Activated naive CD4-positive, alpha-beta T cell treated with anti-CD3 and anti-CD28 coated beads, Interleukin-2, amount 50 U/mL, for 24 hours (primary cell): Measurements from ENCODE around the gene SAMD4A.

Experiments
- H3K27ac Mint-ChIP-seq: one replicate; pipeline ENCODE4 v1.8.0; 2021; ENCODE audit warnings: mild to moderate bottlenecking, mixed read lengths
- H3K27me3 Mint-ChIP-seq: one replicate; pipeline ENCODE4 v1.8.0; 2021; ENCODE audit warnings: mixed read lengths
- H3K36me3 Mint-ChIP-seq: one replicate; pipeline ENCODE4 v1.8.0; 2021; ENCODE audit warnings: mixed read lengths
- H3K4me1 Mint-ChIP-seq: one replicate; pipeline ENCODE4 v1.8.0; 2021; ENCODE audit warnings: mixed read lengths
- H3K4me3 Mint-ChIP-seq: one replicate; pipeline ENCODE4 v1.8.0; 2021; ENCODE audit warnings: mild to moderate bottlenecking, mixed read lengths
- H3K9me3 Mint-ChIP-seq: one replicate; pipeline ENCODE4 v1.8.0; 2021; ENCODE audit warnings: mixed read lengths

SAMD4A gene

GRCh38 chr14:54828037-54828436, 261.1 kb downstream of the SAMD4A start:
- H3K4me3 Mint-ChIP-seq, result no peak overlapping the region
- H3K9me3 Mint-ChIP-seq, result peaks cover 33% of the 10 kb centered on the region
- peaks cover 2% of the 10 kb centered on the region for H3K36me3 Mint-ChIP-seq
- no peak overlapping the region for H3K27ac Mint-ChIP-seq
- no peaks in the 10 kb centered on the region for H3K4me1 Mint-ChIP-seq
- H3K27me3 Mint-ChIP-seq, result no peaks in the 10 kb centered on the region

DNA sequence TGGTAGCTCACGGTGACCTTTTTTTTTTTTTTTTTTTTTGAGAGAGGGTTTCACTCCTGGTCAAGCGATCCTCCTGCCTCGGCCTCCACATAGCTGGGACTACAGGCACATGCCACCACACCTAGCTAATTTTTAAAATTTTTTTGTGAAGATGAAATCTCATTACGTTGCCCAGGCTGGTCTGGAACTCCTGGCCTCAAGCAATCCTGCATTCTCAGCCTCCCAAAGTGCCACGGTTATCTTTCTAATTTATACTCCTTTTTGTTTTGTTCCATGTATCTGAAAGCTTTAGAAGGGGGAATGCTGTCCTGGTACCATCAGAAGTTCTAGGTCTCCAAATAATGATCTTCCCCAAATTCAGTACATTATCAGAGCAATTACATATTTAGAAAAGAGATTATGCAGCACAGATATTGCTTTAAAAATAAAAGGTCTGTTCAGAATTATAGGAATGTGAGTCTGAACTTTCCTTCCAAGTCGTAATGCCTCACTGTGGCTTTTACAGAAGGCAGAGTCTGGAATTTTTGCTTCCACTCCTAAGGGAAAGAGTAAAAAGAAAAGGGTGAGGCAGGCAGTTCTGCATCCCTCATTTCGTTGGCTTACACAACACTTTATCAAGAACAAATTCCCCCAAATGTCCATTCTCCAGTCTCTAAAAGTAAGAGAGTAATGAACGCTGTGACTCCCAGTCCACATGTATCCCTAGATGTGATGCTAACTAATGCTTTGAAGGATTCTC, 262.7 kb downstream of the SAMD4A start:
- H3K9me3 Mint-ChIP-seq, result peaks cover 22% of the 10 kb centered on the region
- H3K27me3 Mint-ChIP-seq, result no peaks in the 10 kb centered on the region
- no peak overlapping the region for H3K27ac Mint-ChIP-seq

GRCh38 chr14:54830650-54831049, 263.7 kb downstream of the SAMD4A start:
- peaks cover 5% of the 10 kb centered on the region for H3K36me3 Mint-ChIP-seq
- no peaks in the 10 kb centered on the region for H3K4me1 Mint-ChIP-seq
- H3K4me3 Mint-ChIP-seq, result no peak overlapping the region
- peaks cover 17% of the 10 kb centered on the region for H3K9me3 Mint-ChIP-seq
- no peaks in the 10 kb centered on the region for H3K27me3 Mint-ChIP-seq
- no peak overlapping the region for H3K27ac Mint-ChIP-seq

More for the DNA sequence above, 262.7 kb downstream of the SAMD4A start:
- Mint-ChIP-seq H3K36me3 (peaks cover 2% of the 10 kb centered on the region), H3K4me3 (no peak overlapping the region), H3K4me1 (no peaks in the 10 kb centered on the region)

GRCh38 chr14:54834081-54834480, 267.2 kb downstream of the SAMD4A start:
- H3K27me3 Mint-ChIP-seq, result no peaks in the 10 kb centered on the region
- peaks cover 2% of the 10 kb centered on the region for H3K36me3 Mint-ChIP-seq
- no peaks in the 10 kb centered on the region for H3K4me1 Mint-ChIP-seq
- H3K4me3 Mint-ChIP-seq, result no peak overlapping the region
- H3K27ac Mint-ChIP-seq, result no peak overlapping the region
- H3K9me3 Mint-ChIP-seq, result peaks cover 6% of the 10 kb centered on the region

DNA sequence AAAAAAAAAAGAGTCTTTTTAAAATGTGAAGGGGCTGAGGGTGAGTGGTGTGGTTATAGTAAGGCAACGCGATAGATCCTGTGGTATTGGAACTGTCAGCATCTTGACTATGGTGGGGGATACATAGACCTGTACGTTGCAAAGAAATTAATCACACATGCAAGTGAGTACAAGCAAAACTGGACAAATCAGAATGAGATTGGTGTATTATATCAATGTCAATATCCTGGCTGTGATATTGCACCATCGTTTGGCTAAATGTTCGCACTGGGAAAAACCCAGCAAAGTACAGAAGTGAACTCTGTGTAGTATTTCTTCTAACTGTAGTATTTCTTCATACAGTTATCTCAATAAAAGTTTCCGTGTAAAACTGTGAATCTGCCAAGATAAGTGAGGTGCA, 267.8 kb downstream of the SAMD4A start:
- Mint-ChIP-seq H3K36me3 (peaks cover 5% of the 10 kb centered on the region), H3K9me3 (peaks cover 6% of the 10 kb centered on the region), H3K27ac (no peak overlapping the region), H3K27me3 (no peaks in the 10 kb centered on the region), H3K4me3 (no peak overlapping the region), H3K4me1 (no peaks in the 10 kb centered on the region)

DNA sequence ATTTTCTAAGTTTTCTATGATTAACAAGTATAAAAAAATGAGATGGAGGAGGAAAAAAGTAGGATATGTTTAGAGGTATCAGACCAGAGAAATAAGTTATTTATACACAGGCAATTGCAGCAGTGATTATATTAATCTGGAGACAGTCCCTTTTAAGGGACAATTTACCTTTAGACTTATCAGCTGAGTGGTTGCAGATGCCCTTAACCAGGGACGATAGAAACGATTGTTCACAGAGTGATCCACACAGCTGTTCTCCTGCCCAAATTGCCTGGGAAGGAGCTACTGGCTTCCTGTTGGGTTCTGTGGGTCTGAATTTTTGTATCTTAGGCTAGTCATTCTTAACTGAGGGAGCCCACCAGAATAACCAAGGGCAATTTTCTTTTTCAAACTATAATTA, 269.3 kb downstream of the SAMD4A start:
- H3K36me3 Mint-ChIP-seq, result peaks cover 16% of the 10 kb centered on the region
- no peaks in the 10 kb centered on the region for H3K9me3 Mint-ChIP-seq
- no peaks in the 10 kb centered on the region for H3K27me3 Mint-ChIP-seq
- no peak overlapping the region for H3K27ac Mint-ChIP-seq
- H3K4me1 Mint-ChIP-seq, result no peaks in the 10 kb centered on the region
- no peak overlapping the region for H3K4me3 Mint-ChIP-seq

DNA sequence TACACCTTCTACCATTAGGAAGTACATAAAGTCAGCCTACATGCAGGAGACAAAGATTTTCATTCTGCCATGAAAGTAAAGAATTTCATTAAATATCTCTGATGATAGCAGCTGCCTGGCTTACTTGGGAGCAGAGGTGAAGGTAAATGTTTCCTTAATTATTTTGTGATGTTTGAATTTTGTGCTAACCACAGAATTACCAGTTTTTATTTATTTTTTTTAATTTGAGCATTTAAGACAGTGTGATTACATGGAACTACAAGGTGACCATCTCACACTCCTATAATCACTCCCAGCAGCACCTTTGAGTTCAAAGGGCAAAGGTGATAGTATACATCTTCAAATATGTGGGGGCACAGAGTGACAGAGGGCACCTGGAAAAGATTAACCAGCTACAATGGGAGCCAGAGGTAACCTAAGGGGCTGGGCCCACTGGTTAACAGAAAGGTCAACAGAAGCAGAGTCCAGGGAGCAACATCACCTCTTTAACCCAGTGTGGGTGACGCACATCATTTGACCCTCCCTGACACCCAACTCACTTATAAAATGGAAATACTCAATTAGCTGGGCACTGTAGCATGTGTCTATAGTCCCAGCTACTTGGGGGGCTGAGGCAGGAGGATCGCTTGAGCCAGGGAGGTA, 270.7 kb downstream of the SAMD4A start:
- Mint-ChIP-seq H3K9me3 (no peaks in the 10 kb centered on the region), H3K36me3 (peaks cover 22% of the 10 kb centered on the region), H3K27me3 (no peaks in the 10 kb centered on the region), H3K4me3 (no peak overlapping the region), H3K4me1 (no peaks in the 10 kb centered on the region), H3K27ac (no peak overlapping the region)

- Mint-ChIP-seq H3K4me1 (no peaks in the 10 kb centered on the region), H3K9me3 (no peaks in the 10 kb centered on the region), H3K27ac (no peak overlapping the region), H3K36me3 (peaks cover 22% of the 10 kb centered on the region), H3K27me3 (no peaks in the 10 kb centered on the region), H3K4me3 (no peak overlapping the region)
Observed at GRCh38 chr14:54838931-54839512, 272.1 kb downstream of the SAMD4A start.

GRCh38 chr14:54839701-54840119, 272.8 kb downstream of the SAMD4A start:
- Mint-ChIP-seq H3K9me3 (no peaks in the 10 kb centered on the region), H3K36me3 (peaks cover 24% of the 10 kb centered on the region)

GRCh38 chr14:54840336-54840735, 273.4 kb downstream of the SAMD4A start:
- Mint-ChIP-seq H3K4me3 (no peak overlapping the region), H3K36me3 (peaks cover 22% of the 10 kb centered on the region), H3K9me3 (no peaks in the 10 kb centered on the region), H3K4me1 (no peaks in the 10 kb centered on the region), H3K27me3 (no peaks in the 10 kb centered on the region), H3K27ac (no peak overlapping the region)

More at GRCh38 chr14:54839701-54840119, 272.8 kb downstream of the SAMD4A start:
- Mint-ChIP-seq H3K27ac (no peak overlapping the region), H3K4me3 (no peak overlapping the region), H3K27me3 (no peaks in the 10 kb centered on the region), H3K4me1 (no peaks in the 10 kb centered on the region)

- no peaks in the 10 kb centered on the region for H3K4me1 Mint-ChIP-seq
- H3K4me3 Mint-ChIP-seq, result no peak overlapping the region
- H3K36me3 Mint-ChIP-seq, result peaks cover 23% of the 10 kb centered on the region
- H3K27ac Mint-ChIP-seq, result no peak overlapping the region
- H3K9me3 Mint-ChIP-seq, result no peaks in the 10 kb centered on the region
- no peaks in the 10 kb centered on the region for H3K27me3 Mint-ChIP-seq
Observed at GRCh38 chr14:54840798-54841197, 273.9 kb downstream of the SAMD4A start.
